AG09309 (cell line): Measurements from ENCODE around the gene TMSB15B.
"Not testable (repeated sequence)": the region's sequence is repeated elsewhere in the genome, so short reads cannot be mapped to it uniquely, and the experiment has no call there.

ENCODE experiments used
- DNase-seq: peaks from one replicate; pipeline ENCODE4 v3.0.0-alpha.2; 2010; ENCODE audit warnings: low read depth
- H3K4me3 ChIP-seq: 2 replicates; pipeline ENCODE4 v1.5.1; 2011; ENCODE audit warnings: mild to moderate bottlenecking, low read depth, low read length, moderate library complexity; ENCODE audit not compliant: control insufficient read depth
- CTCF ChIP-seq: IDR thresholded peaks from 2 replicates; pipeline ENCODE4 v1.5.1; 2011; ENCODE audit warnings: mild to moderate bottlenecking, low read depth, low read length, inconsistent platforms; ENCODE audit not compliant: insufficient read depth, control insufficient read depth; ENCODE audit errors: missing control alignments

TMSB15B gene

GRCh38 chrX:103962411-103963278 is at the start of gene TMSB15B:
TMSB15B (plus strand) TSS chrX:103962627.
- not testable (repeated sequence) for DNase-seq, H3K4me3 ChIP-seq

GRCh38 chrX:103913356-103914020 is 48.9 kb upstream of the TMSB15B start:
- no peak overlapping the region for H3K4me3 ChIP-seq
- TF ChIP-seq CTCF, result no peak
- DNase-seq, result no peak

- no peak for DNase-seq
These were observed 44.4 kb upstream of the TMSB15B start for GRCh38 chrX:103918050-103918449.

GRCh38 chrX:103918571-103919269 is 43.7 kb upstream of the TMSB15B start:
- H3K4me3 ChIP-seq, result peak overlapping the region; percentile 55
- DNase-seq, result no peak
- TF ChIP-seq CTCF, result no peak

More at GRCh38 chrX:103918050-103918449, 44.4 kb upstream of the TMSB15B start:
- H3K4me3 ChIP-seq, result peak overlapping the region; percentile 55
- peak; percentile 64 for TF ChIP-seq CTCF

- TF ChIP-seq CTCF, result peak; percentile 33
- DNase-seq, result no peak
These were observed 43.2 kb upstream of the TMSB15B start for GRCh38 chrX:103919270-103919637.

GRCh38 chrX:103920515-103920914 is 41.9 kb upstream of the TMSB15B start:
- not testable (repeated sequence) for DNase-seq, H3K4me3 ChIP-seq

More at GRCh38 chrX:103919270-103919637, 43.2 kb upstream of the TMSB15B start:
- peak overlapping the region; percentile 55 for H3K4me3 ChIP-seq

- DNase-seq, result no peak
- H3K4me3 ChIP-seq, result no peak overlapping the region
- no peak for TF ChIP-seq CTCF
These were observed 35.4 kb upstream of the TMSB15B start for GRCh38 chrX:103927030-103927429.
